CD14-positive monocyte (primary cell): Measurements from ENCODE around the gene MPHOSPH6. TPM values are rescaled to one million over a fixed set of nuclear protein-coding genes. Genes with fewer than 3 reads are reported as not detected.

ENCODE experiments used
- DNase-seq, 3 donors: peaks; one replicate each; pipeline ENCODE4 v3.0.0-alpha.2; 2011 to 2022
- H2AFZ ChIP-seq: 2 replicates; pipeline ENCODE4 v1.6.0; 2012; ENCODE audit warnings: mild to moderate bottlenecking, low read depth, low read length, inconsistent platforms; ENCODE audit not compliant: insufficient read depth, poor library complexity, severe bottlenecking
- H3K27ac ChIP-seq, 2 donors: 1 replicate in 1 of 2; 2 replicates in 1 of 2; pipeline ENCODE4 v1.5.1; 2012 to 2013; ENCODE audit warnings: low read length in 2 of 2, control low read depth in 1 of 2, inconsistent platforms in 1 of 2, low read depth in 1 of 2, mild to moderate bottlenecking in 1 of 2
- H3K27me3 ChIP-seq, 2 donors: one replicate each; pipeline versions ENCODE4 v1.6.0 to v1.6.1; 2011 to 2013; ENCODE audit warnings: low read length in 2 of 2; ENCODE audit not compliant: control insufficient read depth in 2 of 2, insufficient read depth in 2 of 2
- H3K36me3 ChIP-seq, 2 donors: replicated peaks in 1 of 2; 1 replicate in 1 of 2; 2 replicates in 1 of 2; pipeline versions ENCODE4 v1.5.1 to v1.6.1; 2012 to 2013; ENCODE audit warnings: low read length in 2 of 2, control low read depth in 1 of 2, inconsistent platforms in 1 of 2, mild to moderate bottlenecking in 1 of 2; ENCODE audit not compliant: insufficient read depth in 2 of 2, control insufficient read depth in 1 of 2
- H3K4me1 ChIP-seq, 2 donors: 1 replicate in 1 of 2; 2 replicates in 1 of 2; pipeline versions ENCODE4 v1.5.1 to v1.6.1; 2012 to 2013; ENCODE audit warnings: low read length in 2 of 2, control low read depth in 1 of 2, inconsistent platforms in 1 of 2, mild to moderate bottlenecking in 1 of 2, moderate library complexity in 1 of 2; ENCODE audit not compliant: insufficient read depth in 2 of 2, control insufficient read depth in 1 of 2
- H3K4me2 ChIP-seq: replicated peaks from 2 replicates; pipeline ENCODE3; 2012; ENCODE audit warnings: low read length, moderate library complexity, mild to moderate bottlenecking; ENCODE audit not compliant: poor library complexity, severe bottlenecking; ENCODE audit errors: extremely low read depth
- H3K4me3 ChIP-seq, 3 experiments: fragments of 200-600 bp in 1 of 3; sonication (generic) in 1 of 3; replicated peaks in 1 of 3; 1 replicate in 2 of 3; 2 replicates in 1 of 3; pipeline ENCODE4 v1.5.1; 2011 to 2013; ENCODE audit warnings: low read length in 3 of 3, mild to moderate bottlenecking in 3 of 3, control low read depth in 2 of 3, low read depth in 2 of 3, inconsistent platforms in 1 of 3, moderate library complexity in 1 of 3
- H3K79me2 ChIP-seq: 2 replicates; pipeline ENCODE4 v1.6.0; 2012; ENCODE audit warnings: mild to moderate bottlenecking, control low read depth, inconsistent platforms, low read length, moderate library complexity; ENCODE audit not compliant: insufficient read depth
- H3K9ac ChIP-seq: 2 replicates; pipeline ENCODE4 v1.6.0; 2017; ENCODE audit warnings: low read length, mild to moderate bottlenecking; ENCODE audit not compliant: insufficient read depth, poor library complexity, severe bottlenecking
- H3K9me3 ChIP-seq, 2 donors: replicated peaks in 1 of 2; 1 replicate in 1 of 2; 2 replicates in 1 of 2; pipeline versions ENCODE4 v1.5.1 to v1.6.1; 2012 to 2013; ENCODE audit warnings: low read length in 2 of 2, control low read depth in 1 of 2; ENCODE audit not compliant: control insufficient read depth in 1 of 2, insufficient read depth in 1 of 2
- H4K20me1 ChIP-seq: 2 replicates; pipeline ENCODE4 v1.6.0; 2012; ENCODE audit warnings: mild to moderate bottlenecking, low read length, control low read depth, moderate library complexity; ENCODE audit not compliant: insufficient read depth
- H3K27ac Mint-ChIP-seq, 7 donors: one replicate each; pipeline ENCODE4 v1.8.0; 2020; ENCODE audit warnings: mild to moderate bottlenecking in 7 of 7, mixed read lengths in 7 of 7, moderate library complexity in 6 of 7, inconsistent platforms in 2 of 7
- H3K27me3 Mint-ChIP-seq, 3 donors: one replicate each; pipeline ENCODE4 v1.8.0; 2021 to 2022; ENCODE audit warnings: low read depth in 3 of 3, mild to moderate bottlenecking in 3 of 3, mixed read lengths in 3 of 3, moderate library complexity in 3 of 3, inconsistent platforms in 1 of 3
- H3K36me3 Mint-ChIP-seq, 2 donors: one replicate each; pipeline ENCODE4 v1.8.0; 2020; ENCODE audit warnings: mixed read lengths in 2 of 2, inconsistent platforms in 1 of 2, mild to moderate bottlenecking in 1 of 2
- H3K4me1 Mint-ChIP-seq: one replicate; pipeline ENCODE4 v1.8.0; 2020; ENCODE audit warnings: mild to moderate bottlenecking, mixed read lengths
- H3K4me3 Mint-ChIP-seq, 2 donors: one replicate each; pipeline ENCODE4 v1.8.0; 2020; ENCODE audit warnings: mild to moderate bottlenecking in 2 of 2, mixed read lengths in 2 of 2, moderate library complexity in 1 of 2
- H3K9me3 Mint-ChIP-seq, 7 donors: one replicate each; pipeline ENCODE4 v1.8.0; 2020 to 2022; ENCODE audit warnings: mixed read lengths in 7 of 7, mild to moderate bottlenecking in 6 of 7, moderate library complexity in 6 of 7, inconsistent platforms in 2 of 7
- WGBS: methylation state at CpG from one replicate; pipeline ENCODE4 v1.1.5; 2013; ENCODE audit warnings: missing lambda C conversion rate; ENCODE audit not compliant: insufficient coverage; 5-methylcytosine and 5-hydroxymethylcytosine counted together
- intact Hi-C, 2 donors: fragments of 100-400 bp; cut with micrococcal nuclease; formaldehyde crosslinking; loops; one replicate each; pipeline versions ENCODE4 v1.15.0 to v1.15.1; 2023
- polyA plus RNA-seq, 3 donors: library from polyadenylated mRNA; depleted of rRNA in 1 of 3; unstranded in 2 of 3; stranded (reverse) in 1 of 3; fragments of 300-500 nt in 2 of 3; fragments of >200 nt in 1 of 3; fragmentation: Illumina TruSeq in 2 of 3; gene quantifications; 1 replicate in 2 of 3; 2 replicates in 1 of 3; pipeline ENCODE4 v1.2.3, GENCODE V29; 2012 to 2021
- TF ChIP-seq, protein P1 (sequence below): fragments of 200-600 bp; IDR thresholded peaks from one replicate; pipeline ENCODE4 v1.8.0; 2022; ENCODE audit warnings: antibody characterized with exemption, mild to moderate bottlenecking

The MPHOSPH6 gene
- polyA plus RNA-seq, 3 donors, result 8.6 to 37.6 (median 20.2) TPM

DNA sequence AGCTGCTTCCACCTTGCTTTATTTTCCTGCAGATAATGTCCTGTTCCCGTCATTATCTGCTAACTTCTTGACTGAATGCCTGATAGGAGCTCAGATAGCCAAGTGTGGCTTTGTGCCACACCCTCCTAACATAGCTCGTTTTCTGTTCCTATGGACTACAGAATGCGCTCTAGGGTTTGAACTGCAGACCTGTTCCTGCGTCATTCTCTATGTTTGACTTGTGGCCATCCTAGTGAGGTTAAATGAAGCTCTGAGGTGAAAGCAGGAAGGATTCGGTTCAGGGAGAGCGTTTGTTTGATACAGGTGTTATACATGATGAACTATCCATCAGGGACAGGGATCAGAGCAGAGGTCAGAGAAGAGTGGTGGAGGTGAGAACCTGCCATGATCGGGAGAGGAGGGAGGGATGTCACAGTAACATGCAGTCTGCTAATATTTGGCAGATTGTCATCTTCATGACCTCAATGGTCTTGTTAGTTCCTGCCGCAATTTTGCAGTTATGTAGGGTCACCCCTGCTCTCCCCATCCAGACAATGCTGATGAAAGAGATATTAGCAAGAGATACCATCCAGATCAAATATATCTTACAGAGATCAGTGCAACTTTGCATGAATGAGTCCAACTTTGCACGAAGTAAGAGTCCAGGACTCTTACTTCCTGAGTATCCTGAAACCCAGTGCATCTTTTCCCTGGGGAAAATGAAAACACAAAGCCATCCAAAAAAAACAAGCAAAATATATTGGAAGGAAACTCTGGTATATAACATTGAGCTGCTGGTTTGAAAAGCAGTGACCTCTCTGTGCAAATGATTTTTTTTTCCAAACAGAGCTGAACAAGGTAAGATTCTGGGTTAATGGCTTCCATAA, 32.8 kb downstream of the MPHOSPH6 start:
- 95% methylated on average over 7 of the region's 9 CpGs for WGBS
- Histone ChIP-seq H3K4me1 (no peaks in the 10 kb centered on the region), H3K9me3 (no peaks in the 10 kb centered on the region), H4K20me1 (no peaks in the 10 kb centered on the region), H3K4me3 (no peak overlapping the region), H3K4me2 (no peak overlapping the region), H3K79me2 (no peaks in the 10 kb centered on the region), H3K9ac (no peak overlapping the region), H2AFZ (no peak overlapping the region), H3K27ac (no peak overlapping the region), H3K27me3 (no peaks in the 10 kb centered on the region), H3K36me3 (peaks cover 0 to 5% of the 10 kb centered on the region in 2 donors)
- no peaks in the 10 kb centered on the region for H3K4me1 Mint-ChIP-seq
- H3K27ac Mint-ChIP-seq, result no peak overlapping the region
- TF ChIP-seq, protein P1, sequence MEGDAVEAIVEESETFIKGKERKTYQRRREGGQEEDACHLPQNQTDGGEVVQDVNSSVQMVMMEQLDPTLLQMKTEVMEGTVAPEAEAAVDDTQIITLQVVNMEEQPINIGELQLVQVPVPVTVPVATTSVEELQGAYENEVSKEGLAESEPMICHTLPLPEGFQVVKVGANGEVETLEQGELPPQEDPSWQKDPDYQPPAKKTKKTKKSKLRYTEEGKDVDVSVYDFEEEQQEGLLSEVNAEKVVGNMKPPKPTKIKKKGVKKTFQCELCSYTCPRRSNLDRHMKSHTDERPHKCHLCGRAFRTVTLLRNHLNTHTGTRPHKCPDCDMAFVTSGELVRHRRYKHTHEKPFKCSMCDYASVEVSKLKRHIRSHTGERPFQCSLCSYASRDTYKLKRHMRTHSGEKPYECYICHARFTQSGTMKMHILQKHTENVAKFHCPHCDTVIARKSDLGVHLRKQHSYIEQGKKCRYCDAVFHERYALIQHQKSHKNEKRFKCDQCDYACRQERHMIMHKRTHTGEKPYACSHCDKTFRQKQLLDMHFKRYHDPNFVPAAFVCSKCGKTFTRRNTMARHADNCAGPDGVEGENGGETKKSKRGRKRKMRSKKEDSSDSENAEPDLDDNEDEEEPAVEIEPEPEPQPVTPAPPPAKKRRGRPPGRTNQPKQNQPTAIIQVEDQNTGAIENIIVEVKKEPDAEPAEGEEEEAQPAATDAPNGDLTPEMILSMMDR, result no peak
- H3K36me3 Mint-ChIP-seq, result peaks cover 14% of the 10 kb centered on the region in 2 donors
- peaks cover 0 to 5% (median 3%) of the 10 kb centered on the region in 3 donors for H3K27me3 Mint-ChIP-seq
- intact Hi-C loops, result no loop called here
- H3K9me3 Mint-ChIP-seq, result peaks cover 0 to 3% (median 0%) of the 10 kb centered on the region in 7 donors
- H3K4me3 Mint-ChIP-seq, result no peak overlapping the region
- no peak for DNase-seq

DNA sequence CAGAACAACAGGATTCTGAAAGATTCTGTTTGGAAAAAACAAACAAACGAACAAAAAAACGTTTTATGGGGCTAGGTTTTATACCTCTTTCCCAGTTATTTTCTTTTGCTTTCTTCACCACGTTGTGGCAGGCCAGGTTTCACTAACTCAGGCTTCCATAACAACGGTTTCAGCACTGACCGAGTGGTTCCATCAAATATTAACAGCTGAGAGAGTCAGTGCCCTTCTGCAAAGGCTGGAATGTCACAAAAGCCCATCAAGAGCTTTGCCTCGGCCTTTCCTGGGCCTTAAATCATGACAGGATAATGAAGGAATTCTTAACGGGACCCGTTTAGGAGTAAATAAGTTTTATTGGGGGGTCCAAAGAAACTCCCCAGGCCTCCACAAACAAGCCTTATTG, 34.2 kb downstream of the MPHOSPH6 start:
- H3K27ac ChIP-seq, result no peak overlapping the region
- H3K79me2 ChIP-seq, result no peaks in the 10 kb centered on the region
- H2AFZ ChIP-seq, result no peak overlapping the region
- no peak overlapping the region for H3K4me3 ChIP-seq
- intact Hi-C loops, result no loop called here
- TF ChIP-seq, protein P1, result no peak
- peaks cover 0 to 5% of the 10 kb centered on the region in 2 donors for H3K36me3 ChIP-seq
- Mint-ChIP-seq H3K27ac (no peak overlapping the region), H3K9me3 (peaks cover 0 to 3% (median 0%) of the 10 kb centered on the region in 7 donors), H3K27me3 (peaks cover 0 to 5% (median 5%) of the 10 kb centered on the region in 3 donors), H3K4me1 (no peaks in the 10 kb centered on the region), H3K36me3 (peaks cover 14% of the 10 kb centered on the region in 2 donors), H3K4me3 (no peak overlapping the region)
- H3K27me3 ChIP-seq, result no peaks in the 10 kb centered on the region
- no peaks in the 10 kb centered on the region for H4K20me1 ChIP-seq
- H3K4me2 ChIP-seq, result no peak overlapping the region
- no peaks in the 10 kb centered on the region for H3K9me3 ChIP-seq
- DNase-seq, result no peak
- no peaks in the 10 kb centered on the region for H3K4me1 ChIP-seq
- H3K9ac ChIP-seq, result no peak overlapping the region
- WGBS, result 95% methylated on average over 5 of the region's 8 CpGs
